ENCODE results near the gene ART3.
A peak's percentile ranks its signal among the peaks of the same experiment; 100 is the strongest.

ART3 gene

GRCh38 chr4:76067652-76068286, 6.7 kb upstream of the ART3 start:
- DNase-seq (ENCODE audit: low read depth, low spot score): no peak
- H3K27ac ChIP-seq: no peak overlapping the region

GRCh38 chr4:76072760-76073159, 1.7 kb upstream of the ART3 start:
- DNase-seq (ENCODE audit: low read depth, low spot score): no peak
- no peak overlapping the region for H3K27ac ChIP-seq

GRCh38 chr4:76074993-76075600, 588 bp downstream of the ART3 start:
- DNase-seq (ENCODE audit: low read depth, low spot score): no peak

GRCh38 chr4:76078033-76078613, 3.6 kb downstream of the ART3 start:
- no peak for DNase-seq (ENCODE audit: low read depth, low spot score)
- H3K27ac ChIP-seq: no peak overlapping the region

More at GRCh38 chr4:76074993-76075600, 588 bp downstream of the ART3 start:
- no peak overlapping the region for H3K27ac ChIP-seq

GRCh38 chr4:76083386-76083988, 9.0 kb downstream of the ART3 start:
- DNase-seq (ENCODE audit: low read depth, low spot score): peak; percentile 53
- no peak overlapping the region for H3K27ac ChIP-seq

- no peak overlapping the region for H3K27ac ChIP-seq
- DNase-seq (ENCODE audit: low read depth, low spot score): no peak
Measured at GRCh38 chr4:76084542-76084941, 10.0 kb downstream of the ART3 start.

GRCh38 chr4:76087007-76087769, 12.7 kb downstream of the ART3 start:
- no peak for DNase-seq (ENCODE audit: low read depth, low spot score)
- H3K27ac ChIP-seq: no peak overlapping the region

GRCh38 chr4:76088719-76089118, 14.2 kb downstream of the ART3 start:
- no peak for DNase-seq (ENCODE audit: low read depth, low spot score)
- H3K27ac ChIP-seq: peak overlapping the region; percentile 89

GRCh38 chr4:76090241-76090691, 15.8 kb downstream of the ART3 start:
- H3K27ac ChIP-seq: peak overlapping the region; percentile 89
- peak; percentile 99 for DNase-seq (ENCODE audit: low read depth, low spot score)

GRCh38 chr4:76091052-76091451, 16.5 kb downstream of the ART3 start:
- peak overlapping the region; percentile 89 for H3K27ac ChIP-seq
- peak; percentile 92 for DNase-seq (ENCODE audit: low read depth, low spot score)

GRCh38 chr4:76095568-76095967, 21.1 kb downstream of the ART3 start:
- H3K27ac ChIP-seq: no peak overlapping the region
- DNase-seq (ENCODE audit: low read depth, low spot score): no peak

GRCh38 chr4:76096076-76096475, 21.6 kb downstream of the ART3 start:
- no peak for DNase-seq (ENCODE audit: low read depth, low spot score)

GRCh38 chr4:76105652-76106051, 31.1 kb downstream of the ART3 start:
- H3K27ac ChIP-seq: no peak overlapping the region
- DNase-seq (ENCODE audit: low read depth, low spot score): no peak

More at GRCh38 chr4:76096076-76096475, 21.6 kb downstream of the ART3 start:
- H3K27ac ChIP-seq: no peak overlapping the region

GRCh38 chr4:76106442-76106841, 31.9 kb downstream of the ART3 start:
- DNase-seq (ENCODE audit: low read depth, low spot score): no peak
- no peak overlapping the region for H3K27ac ChIP-seq

- DNase-seq (ENCODE audit: low read depth, low spot score): no peak
- no peak overlapping the region for H3K27ac ChIP-seq
Measured at GRCh38 chr4:76108467-76109181, 34.1 kb downstream of the ART3 start.

- no peak for DNase-seq (ENCODE audit: low read depth, low spot score)
Measured at GRCh38 chr4:76116821-76117220, 42.3 kb downstream of the ART3 start.

GRCh38 chr4:76117536-76117935, 43.0 kb downstream of the ART3 start:
- no peak for DNase-seq (ENCODE audit: low read depth, low spot score)
- H3K27ac ChIP-seq: no peak overlapping the region

More at GRCh38 chr4:76116821-76117220, 42.3 kb downstream of the ART3 start:
- no peak overlapping the region for H3K27ac ChIP-seq

GRCh38 chr4:76120199-76120598, 45.7 kb downstream of the ART3 start:
- no peak overlapping the region for H3K27ac ChIP-seq
- no peak for DNase-seq (ENCODE audit: low read depth, low spot score)

- DNase-seq (ENCODE audit: low read depth, low spot score): no peak
- no peak overlapping the region for H3K27ac ChIP-seq
Measured at GRCh38 chr4:76125816-76126215, 51.3 kb downstream of the ART3 start.

GRCh38 chr4:76127754-76128153, 53.2 kb downstream of the ART3 start:
- no peak overlapping the region for H3K27ac ChIP-seq
- no peak for DNase-seq (ENCODE audit: low read depth, low spot score)

Measured in epithelial cell of prostate (primary cell).